HG03108 (cell line): Measurements from ENCODE around the gene PRKCE.
A peak's percentile ranks its signal among the peaks of the same experiment; 100 is the strongest.

ENCODE experiments used
- ATAC-seq: cut with Tn5 transposase; IDR thresholded peaks from one replicate; pipeline ENCODE4 v1.9.1; 2021; ENCODE audit warnings: moderate library complexity; ENCODE audit not compliant: unreplicated experiment

PRKCE gene

DNA sequence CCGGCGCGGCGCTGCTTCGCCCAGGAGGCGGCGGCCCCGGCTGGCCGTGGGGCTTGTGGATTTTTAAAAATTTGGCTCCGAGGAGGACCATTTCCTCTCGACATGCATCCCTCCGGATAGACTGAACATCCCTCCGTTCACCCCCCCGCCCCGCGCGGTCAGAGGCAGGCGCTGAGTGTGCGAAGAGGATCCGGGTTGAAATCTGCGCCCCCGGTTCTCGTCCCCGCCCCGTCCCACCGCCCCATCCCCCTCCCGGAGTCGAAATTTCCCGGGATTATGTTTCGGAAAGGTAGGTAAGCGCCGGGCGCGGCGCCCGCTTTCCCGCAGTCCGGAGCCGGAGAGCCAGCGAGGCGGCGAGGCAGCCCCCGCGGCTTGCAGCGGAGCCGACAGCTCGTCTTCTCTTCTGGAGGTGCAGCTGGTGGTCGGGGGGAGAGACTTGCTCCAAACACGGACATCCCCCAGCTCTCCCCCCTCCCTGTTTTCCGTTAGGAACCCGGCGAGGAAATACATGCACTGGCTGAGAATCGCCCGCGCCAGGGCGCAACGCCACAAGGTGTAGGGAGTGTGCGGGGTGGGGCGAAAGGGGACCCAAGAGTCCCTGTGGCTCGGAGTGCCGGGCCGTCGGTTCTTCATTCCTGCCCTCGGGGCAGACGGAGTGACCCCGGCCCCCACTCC is at the start of gene PRKCE:
Gene PRKCE (plus strand): TSS at position 261 of the 675 bp plus-strand sequence.
- peak; percentile 11 for ATAC-seq

DNA sequence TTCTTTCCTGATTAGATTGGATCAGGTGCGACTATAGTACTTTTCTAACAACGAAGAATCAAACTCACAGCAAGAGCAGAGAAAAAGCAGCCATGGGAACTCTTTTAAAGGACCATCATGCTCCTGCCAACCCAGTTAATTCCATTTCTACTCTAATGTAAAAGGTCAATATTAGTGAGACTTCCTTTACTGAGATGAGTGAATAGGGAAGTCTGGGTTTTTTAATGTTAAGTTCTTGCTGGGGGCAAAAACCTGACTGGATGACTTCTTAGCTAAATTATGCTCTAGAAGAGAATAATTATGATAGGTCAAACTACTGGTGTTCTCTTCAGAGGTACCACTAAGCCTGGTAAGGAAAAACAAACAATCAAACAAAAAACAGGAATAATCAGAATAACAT is 48.9 kb upstream of the PRKCE start:
- no peak for ATAC-seq

DNA sequence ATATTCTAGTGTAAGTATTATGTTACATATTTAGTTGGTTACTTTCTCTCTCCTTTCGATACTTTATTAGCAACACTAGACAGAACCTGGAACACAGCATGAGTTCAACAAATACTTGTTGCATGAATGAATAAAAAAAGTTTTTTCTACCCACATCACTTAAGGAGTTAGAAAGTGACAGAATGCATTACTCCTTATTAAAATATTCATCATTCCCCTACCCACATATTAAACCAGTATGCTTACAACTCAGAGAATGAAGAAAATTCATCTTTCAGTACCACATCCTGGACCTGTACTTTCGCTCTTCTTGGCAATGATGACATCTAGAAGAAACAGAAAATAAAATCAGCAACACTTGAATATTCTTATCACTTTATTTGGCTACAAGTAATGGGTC is 46.4 kb upstream of the PRKCE start:
- ATAC-seq = no peak

DNA sequence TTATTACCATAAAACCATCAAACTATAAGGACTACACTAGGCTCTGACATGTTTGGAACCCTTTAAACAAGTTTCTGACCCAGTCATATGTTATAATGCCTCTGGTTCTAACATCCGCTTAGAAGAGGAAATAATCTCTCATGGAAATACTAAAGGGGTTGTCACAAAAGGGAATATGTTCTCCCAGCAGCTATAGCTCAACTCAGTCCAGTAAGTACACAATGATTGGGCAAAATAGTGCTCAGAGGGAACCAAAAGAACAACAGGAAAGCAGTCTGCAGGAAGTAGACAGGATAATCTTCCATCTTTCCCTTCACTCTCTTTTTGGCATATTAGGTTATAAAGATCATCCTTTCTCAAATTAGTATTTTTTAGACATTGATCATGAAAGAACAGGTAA is 44.7 kb upstream of the PRKCE start:
- ATAC-seq = no peak

DNA sequence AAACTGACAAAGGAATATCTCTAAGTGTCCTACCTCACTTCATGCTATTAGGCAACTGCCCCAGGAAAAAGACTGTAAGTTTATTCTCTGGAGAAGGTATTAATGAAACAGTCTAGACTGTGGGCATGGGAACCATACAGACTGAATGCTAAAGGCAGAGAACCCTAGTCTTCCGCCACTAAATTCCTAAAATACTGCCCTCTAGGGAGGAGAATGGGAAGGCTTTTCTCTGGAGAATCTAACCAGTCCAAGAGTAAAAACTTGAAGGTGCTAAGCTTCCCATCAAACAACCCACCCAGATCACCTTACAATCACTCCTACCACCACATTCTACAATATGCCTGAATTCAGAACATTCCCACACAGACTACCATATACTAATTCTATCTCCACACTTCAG is 43.8 kb upstream of the PRKCE start:
- no peak for ATAC-seq

DNA sequence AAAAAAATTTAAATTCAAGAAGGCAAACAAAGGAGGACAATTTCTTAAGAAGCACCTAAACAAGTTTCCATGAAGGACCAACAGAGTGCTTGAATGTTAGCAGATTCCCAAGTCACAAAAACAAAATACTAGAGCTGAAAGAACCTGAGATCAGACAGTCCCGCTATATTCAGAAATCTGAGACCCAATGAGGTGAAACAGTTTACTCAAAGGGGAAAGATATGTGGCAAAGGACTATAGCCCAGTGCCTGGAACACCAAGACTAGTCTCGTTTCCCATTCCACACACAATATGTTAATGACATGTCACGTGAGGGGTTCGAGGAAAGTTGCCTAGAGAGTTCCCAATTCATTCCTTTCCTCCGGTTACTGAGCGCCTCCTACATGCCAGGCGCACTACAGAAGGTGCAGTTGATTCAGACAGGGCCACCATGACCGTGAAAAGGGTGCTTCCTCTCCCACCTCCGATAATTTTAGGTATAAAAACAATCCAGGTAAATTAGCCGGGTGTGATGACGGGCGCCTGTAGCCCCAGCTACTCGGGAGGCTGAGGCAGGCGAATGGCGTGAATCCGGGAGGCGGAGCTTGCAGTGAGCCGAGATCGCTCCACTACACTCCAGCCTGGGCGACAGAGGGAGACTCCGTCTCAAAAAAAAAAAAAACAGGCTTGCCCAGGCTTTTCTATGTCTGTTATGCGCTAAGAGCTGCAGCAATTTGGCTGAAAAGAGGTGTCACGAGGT is 41.0 kb upstream of the PRKCE start:
- peak; percentile 40 for ATAC-seq

DNA sequence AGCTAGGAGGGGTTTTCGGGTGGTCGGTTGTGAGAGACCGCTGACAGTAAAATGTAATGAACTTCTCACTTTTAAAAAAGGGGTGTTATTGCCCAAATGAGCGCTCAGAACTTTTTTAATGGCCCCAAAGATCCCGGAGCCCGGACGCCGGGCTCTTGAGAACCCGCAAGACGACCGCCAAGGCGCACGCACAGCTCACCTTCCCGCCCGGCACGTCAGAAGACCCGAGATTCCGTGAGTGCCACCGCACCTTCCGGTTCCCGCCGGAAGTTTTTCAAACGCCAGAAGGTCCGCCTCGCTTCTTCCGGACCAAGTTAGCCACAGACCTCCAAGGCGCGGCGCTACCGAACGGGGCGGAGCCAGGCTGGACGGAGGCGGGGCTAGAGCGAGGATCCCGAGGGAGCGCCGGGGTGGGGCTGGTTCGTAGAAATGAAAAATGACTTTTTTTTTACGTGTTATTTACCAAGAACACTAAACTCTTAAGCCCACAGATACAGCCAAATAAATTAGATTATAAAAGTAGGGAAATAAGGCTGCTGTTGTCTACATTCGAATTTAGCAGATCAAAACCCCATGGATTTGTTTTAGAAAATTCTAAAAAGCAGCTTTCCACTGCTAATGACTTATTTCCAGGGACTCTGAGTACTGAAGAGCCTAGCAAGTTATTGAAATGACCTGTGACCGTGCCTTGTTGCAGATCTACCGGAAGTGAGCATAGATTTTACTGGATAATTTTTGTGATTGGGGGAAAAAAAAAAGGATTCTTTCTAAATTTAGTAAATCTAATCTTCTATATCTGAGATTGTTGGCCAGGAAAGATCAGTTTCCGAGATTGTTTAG is 40.2 kb upstream of the PRKCE start, which contains the start of gene SRBD1:
Gene SRBD1 (minus strand): TSS at position 248 of the 840 bp plus-strand sequence. CDS start 5,826 bp downstream, outside the sequence.
- ATAC-seq = peak; percentile 87

DNA sequence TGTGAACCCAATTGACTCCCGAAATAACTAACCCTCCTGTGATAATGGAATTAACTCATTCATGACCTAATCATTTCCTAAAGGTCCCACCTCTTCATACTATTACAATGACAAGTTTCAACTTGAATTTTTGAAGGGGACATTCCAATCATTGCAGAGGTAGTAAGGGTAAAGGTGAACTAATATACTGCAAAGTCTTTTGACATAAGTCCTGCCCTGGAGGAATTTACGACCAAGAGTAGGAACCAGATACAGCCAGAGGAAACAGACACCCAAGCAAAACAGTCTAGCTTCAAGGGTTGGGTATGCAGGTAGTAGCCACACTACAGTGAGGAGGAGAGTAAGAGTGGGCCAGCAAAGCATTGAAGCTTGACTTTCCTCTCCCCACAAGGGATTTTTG is 39.2 kb upstream of the PRKCE start:
- no peak for ATAC-seq

DNA sequence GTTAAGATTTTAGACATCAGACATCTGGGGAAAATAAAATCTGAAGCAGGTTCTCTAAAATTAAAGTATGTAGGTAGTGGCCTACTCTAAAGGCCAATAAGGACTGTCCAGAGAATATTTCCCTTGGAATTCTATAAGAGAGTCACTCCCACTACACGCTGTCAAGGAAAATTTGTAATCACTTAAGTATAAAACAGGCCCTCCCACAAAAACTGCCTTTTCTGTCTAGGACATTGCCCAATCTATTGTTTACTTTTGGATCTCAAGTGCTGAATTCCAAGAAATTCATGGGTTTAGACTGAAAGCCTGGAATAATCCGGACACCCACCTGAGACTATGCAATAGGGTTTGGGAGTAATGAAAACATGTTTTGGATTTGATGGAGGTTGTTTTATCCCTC is 38.7 kb upstream of the PRKCE start:
- no peak for ATAC-seq

DNA sequence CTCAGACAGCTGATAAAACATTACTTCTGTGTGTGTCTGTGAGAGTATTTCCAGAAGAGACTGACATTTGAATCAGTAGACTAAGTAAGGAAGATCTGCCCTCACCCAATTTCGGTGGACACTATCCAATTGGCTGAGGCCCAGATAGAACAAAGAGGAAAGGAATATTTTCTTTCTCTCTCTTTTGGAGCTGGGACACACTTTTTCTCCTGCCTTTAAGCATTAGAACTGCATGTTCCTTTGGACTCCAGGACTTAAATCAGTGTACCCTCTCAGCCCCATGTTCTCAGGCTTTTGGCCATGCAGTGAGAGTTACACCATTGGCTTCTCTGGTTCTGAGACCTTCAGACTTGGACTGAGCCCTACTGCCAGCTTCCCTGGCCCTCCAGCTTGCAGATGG is 37.1 kb upstream of the PRKCE start:
- no peak for ATAC-seq

DNA sequence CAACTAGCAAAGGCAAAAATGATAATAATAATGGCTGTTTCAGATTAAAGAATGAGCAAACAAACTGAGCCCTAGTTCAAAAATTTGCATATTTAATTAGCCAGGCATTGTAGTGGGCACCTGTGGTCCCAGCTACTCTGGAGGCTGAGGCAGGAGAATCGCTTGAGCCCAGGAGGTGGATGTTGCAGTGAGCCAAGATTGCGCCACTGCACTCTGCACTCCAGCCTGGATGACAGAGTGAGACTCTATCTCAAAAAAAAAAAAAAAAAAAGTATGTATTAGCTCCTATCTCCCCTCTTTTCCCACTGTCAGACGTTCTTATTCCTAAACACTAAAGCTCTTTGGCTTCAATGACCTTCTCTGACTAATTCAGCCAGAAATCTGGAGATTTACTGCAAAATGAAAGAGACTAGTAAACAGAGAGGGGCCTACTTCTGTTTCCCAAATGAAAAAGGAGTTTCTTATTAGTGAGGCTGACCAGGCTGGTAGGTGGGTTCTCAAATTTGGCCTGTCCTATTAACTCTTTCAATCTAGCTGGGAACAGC is 36.5 kb upstream of the PRKCE start:
- no peak for ATAC-seq

DNA sequence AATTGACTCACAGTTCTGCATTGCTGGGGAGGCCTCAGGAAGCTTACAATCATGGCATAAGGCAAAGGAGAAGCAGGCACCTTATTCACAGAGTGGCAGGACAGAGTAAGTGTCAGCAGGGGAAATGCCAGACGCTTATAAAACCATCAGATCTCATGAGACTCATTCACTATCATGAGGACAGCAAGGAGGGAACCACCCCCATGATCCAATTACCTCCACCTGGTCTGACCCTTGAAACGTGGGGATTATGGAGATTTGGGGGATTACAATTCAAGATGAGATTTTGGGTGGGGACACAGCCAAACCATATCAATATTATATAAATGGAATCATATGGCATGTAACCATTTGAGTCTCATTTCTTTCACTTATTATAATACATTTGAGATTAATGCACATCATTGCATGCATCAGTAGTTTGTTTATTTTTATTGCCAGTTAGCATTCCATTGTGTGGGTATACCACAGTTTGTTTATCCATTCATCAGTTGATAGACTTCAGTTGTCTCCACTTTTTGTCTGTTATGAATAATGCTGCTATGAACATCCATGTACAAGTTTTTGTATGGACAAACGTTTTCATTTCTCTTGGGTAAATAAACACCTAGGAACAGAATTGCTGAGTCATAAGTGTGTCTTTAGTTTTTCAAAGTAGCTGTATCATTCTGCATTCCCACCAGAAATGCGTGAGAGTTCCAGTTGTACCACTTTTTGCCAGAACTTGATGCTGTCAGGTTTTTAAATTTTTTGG is 34.6 kb upstream of the PRKCE start:
- no peak for ATAC-seq

DNA sequence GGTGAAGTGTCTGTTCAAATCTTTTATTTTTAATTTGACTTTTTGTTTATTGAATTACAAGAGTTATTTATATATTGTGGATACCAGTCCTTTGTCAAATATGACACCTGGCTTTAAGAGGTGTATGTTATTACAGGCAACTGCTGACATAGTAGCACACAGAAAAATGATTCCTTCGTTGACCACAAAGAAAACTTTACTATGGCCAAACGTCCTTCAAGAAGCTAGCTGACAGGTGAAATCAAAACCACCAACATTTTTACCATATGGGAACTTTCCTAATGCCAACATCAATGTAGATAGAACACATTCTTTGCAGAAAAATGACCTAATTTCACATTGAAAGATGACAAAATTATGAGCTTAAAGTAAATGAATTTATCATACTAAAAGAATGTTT is 34.0 kb upstream of the PRKCE start:
- ATAC-seq = no peak

DNA sequence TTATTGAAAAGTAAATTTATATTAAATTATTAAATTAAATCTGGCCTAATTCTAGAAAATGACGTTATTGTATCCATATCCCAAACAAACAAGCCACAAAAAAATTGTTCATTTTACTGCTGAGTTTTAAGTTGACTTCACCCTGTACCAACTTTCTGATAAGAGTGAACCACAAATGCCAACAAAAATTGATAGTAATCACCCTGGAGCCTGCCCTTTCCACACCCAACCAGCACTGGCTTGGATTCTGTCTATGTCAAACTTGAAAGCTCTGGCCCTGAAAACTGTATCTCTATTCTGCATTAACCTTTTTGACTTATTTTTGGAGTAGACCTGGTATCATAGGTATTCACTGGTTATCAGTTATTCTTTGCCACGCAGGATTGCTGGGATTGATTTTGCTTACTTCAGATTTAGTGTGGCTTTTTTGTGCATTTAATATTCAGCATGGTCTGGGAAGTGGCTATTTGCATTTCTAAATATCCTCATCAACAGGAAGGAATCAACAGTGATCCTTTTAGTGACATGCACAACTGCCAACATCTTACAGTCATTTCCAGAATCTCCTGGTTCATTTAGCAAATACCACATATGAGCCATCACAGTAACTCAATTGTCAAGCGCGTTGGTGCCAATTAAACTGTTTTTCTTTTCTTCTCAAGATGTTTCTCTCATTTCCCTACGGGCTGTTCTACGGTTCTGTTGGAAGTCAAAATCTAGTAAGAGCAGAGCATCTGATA is 29.0 kb upstream of the PRKCE start:
- no peak for ATAC-seq

DNA sequence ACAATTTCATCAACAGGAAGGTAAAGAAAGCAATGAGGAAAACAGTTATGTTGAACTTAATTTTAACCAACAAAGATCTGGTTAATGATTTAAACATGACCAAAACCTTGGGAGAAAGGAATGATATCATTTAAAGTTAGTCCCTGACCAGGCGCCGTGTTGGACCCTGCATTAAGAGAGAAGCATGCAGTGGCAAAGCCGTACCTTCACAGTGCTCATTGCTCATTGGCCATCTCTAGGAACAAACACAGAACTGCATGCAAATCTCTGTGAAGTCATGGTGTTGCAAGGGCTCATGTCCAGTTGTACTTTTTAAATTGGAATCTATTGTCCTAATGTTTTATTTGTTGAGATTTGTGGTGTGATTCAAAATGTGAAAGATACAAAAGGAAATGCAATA is 28.4 kb upstream of the PRKCE start:
- no peak for ATAC-seq

DNA sequence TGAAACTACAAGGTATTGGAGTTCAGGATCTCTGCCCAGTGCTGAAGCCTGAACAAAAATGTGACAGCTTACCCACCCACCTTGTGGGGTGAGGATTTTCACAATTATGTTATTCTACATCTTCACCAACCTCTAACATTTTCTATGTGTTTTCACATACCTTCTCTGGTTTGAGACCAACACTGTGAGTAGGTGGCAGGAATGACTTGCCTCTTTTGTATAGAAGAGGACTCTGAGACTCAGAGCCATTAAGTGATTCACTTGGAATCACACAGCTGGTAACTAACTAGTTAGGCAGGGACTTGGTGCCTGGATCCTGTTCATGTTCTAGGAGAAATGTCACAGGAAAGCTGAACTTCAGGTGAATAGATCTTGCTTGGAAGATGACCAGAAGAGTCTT is 25.7 kb upstream of the PRKCE start:
- ATAC-seq = no peak

DNA sequence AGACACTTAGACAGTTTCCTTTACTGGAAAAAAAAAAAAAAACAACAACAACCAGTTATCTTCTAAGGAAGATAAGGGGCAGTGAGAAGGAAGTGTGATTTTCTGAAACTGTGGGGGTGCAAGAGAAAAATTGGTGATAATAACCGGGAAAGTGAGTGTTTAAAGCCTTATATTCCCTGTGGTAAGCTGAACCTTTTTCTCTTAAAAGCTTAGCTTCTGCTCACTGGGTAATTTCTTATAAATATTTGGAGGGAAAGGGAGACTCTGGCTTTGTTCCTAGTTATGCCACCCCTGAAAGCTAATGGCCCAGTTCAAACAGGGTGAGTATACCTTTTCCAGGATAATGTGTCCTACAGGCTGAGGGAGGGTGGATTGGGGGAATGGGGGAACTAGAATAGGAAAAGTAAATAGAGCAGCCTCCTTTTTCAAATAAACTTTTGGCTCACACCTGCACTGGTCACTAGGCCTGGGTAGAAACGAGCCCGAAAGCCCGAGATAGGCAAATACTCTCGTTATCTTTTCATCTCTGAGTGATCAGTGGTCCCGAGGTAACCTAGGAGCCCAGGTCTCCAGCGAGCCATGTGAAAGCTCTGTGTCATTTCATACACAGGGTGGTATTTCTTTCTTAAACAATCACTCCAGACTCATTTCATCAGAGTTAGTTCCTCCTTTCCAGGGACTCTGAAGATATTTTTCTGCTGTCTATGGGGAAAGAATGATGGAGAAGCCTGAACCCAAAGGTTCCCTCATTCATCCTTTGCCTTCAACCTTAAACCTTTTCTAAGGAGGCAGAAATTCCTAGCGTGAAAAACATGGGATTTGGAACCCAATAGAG is 24.9 kb upstream of the PRKCE start:
- no peak for ATAC-seq

DNA sequence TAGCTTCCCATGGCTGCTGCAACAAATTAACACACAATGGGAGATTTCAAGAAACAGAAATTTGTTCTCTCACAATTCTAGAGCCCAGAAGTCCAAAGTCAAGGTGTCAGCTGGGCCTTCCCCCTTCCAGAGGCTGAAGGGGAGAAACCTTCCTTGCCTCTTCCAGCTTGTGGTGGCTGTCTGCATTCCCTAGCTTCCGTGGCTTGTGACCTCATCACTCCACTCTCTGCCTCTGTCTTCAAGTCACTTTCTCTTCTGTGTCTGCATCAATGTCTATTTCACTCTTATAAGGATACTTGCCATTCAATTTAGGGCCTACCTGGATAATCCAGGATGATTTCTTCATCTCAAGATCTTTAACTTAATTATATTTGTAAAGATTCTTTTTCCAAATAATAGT is 23.6 kb upstream of the PRKCE start:
- ATAC-seq = no peak

DNA sequence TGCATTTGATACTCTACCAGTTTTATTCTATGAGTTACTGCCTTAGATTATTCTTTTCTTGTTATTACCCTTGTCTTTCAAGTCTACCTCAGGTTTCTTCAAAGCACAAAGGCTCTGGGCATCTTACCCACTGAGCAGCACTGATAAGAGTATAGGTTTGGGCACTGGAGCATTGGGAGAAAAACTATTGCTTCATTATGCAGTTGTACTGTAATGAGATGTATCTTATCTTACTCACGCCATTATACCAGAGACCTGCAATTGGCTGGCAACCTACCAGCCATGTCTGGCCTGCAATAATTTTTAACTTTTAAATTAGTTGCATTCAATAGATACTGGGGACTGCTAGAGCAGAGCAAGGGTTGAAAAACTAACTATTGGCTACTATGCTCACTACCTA is 21.5 kb upstream of the PRKCE start:
- no peak for ATAC-seq
